Measurements from ENCODE around the gene CUL3.

DNA sequence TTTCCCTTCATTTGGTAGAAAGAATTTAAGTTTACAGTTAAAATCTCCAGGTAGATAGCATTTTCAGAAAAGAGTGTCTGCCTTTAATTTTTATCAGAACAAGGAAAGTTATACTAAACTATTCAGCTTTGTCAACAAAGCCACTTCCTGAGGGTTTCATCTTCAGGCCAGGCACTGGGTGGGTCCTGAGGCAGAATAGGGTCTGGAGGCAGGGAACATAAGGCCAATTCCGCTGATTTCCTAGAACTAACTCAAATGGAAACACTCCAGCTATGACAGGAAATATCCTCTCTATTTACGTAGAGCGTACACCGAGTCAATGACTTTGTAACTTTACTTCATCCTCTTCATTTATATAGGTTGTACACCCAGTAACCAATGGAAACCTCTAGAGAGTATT, 150.5 kb downstream of the CUL3 start:
- TF ChIP-seq, protein P1, sequence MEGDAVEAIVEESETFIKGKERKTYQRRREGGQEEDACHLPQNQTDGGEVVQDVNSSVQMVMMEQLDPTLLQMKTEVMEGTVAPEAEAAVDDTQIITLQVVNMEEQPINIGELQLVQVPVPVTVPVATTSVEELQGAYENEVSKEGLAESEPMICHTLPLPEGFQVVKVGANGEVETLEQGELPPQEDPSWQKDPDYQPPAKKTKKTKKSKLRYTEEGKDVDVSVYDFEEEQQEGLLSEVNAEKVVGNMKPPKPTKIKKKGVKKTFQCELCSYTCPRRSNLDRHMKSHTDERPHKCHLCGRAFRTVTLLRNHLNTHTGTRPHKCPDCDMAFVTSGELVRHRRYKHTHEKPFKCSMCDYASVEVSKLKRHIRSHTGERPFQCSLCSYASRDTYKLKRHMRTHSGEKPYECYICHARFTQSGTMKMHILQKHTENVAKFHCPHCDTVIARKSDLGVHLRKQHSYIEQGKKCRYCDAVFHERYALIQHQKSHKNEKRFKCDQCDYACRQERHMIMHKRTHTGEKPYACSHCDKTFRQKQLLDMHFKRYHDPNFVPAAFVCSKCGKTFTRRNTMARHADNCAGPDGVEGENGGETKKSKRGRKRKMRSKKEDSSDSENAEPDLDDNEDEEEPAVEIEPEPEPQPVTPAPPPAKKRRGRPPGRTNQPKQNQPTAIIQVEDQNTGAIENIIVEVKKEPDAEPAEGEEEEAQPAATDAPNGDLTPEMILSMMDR (IDR thresholded peaks at IDR 0.05; ENCODE audit: insufficient read depth, low read length): no peak
- no peak for TF ChIP-seq POLR2AphosphoS5 (IDR thresholded peaks at IDR 0.05; ENCODE audit: low read depth)
